Measurements from ENCODE around the gene STIM1. TPM values are rescaled to one million over a fixed set of nuclear protein-coding genes. Genes with fewer than 3 reads are reported as not detected.

Gene STIM1
- total and polyA plus RNA-seq, 7 donors = 5.3 to 44.8 (median 29.3) TPM

- 94 to 96% methylated on average over 2 of the region's 2 CpGs for WGBS, 2 donors
- no peaks in the 10 kb centered on the region for H3K27me3 ChIP-seq
- peaks cover 0 to 18% (median 14%) of the 10 kb centered on the region in 4 donors for H3K4me1 ChIP-seq
- intact Hi-C loops (cut with DNase I) = no loop called here
- H3K9me3 ChIP-seq = no peaks in the 10 kb centered on the region
- no peak overlapping the region for H3K4me3 ChIP-seq
- no peaks in the 10 kb centered on the region for H3K36me3 ChIP-seq
- no peak for TF ChIP-seq CTCF (IDR thresholded peaks at IDR 0.05)
- no peak for TF ChIP-seq EP300 (IDR thresholded peaks at IDR 0.05)
- TF ChIP-seq POLR2A (IDR thresholded peaks at IDR 0.05) = no peak
- no peak for TF ChIP-seq POLR2AphosphoS5 (IDR thresholded peaks at IDR 0.05)
- no peak for DNase-seq
- H3K27ac ChIP-seq = no peak overlapping the region
Measured at GRCh38 chr11:3956038-3956437, 100.6 kb downstream of the STIM1 start.

GRCh38 chr11:3956748-3957147, 101.3 kb downstream of the STIM1 start:
- H3K4me1 ChIP-seq = peaks cover 0 to 11% (median 7%) of the 10 kb centered on the region in 4 donors
- no peaks in the 10 kb centered on the region for H3K9me3 ChIP-seq

GRCh38 chr11:3957437-3957836, 102.0 kb downstream of the STIM1 start:
- H3K27me3 ChIP-seq = no peaks in the 10 kb centered on the region
- DNase-seq = no peak
- WGBS, 2 donors = 83 to 97% methylated on average over 3 of the region's 3 CpGs
- H3K4me3 ChIP-seq = no peak overlapping the region
- intact Hi-C loops (cut with DNase I) = no loop called here
- TF ChIP-seq EP300 (IDR thresholded peaks at IDR 0.05) = no peak
- no peak for TF ChIP-seq CTCF (IDR thresholded peaks at IDR 0.05)
- TF ChIP-seq POLR2AphosphoS5 (IDR thresholded peaks at IDR 0.05) = no peak
- no peak for TF ChIP-seq POLR2A (IDR thresholded peaks at IDR 0.05)
- H3K36me3 ChIP-seq = no peaks in the 10 kb centered on the region
- peaks cover 0 to 6% (median 1%) of the 10 kb centered on the region in 4 donors for H3K4me1 ChIP-seq
- H3K27ac ChIP-seq = no peak overlapping the region
- H3K9me3 ChIP-seq = no peaks in the 10 kb centered on the region

More at GRCh38 chr11:3956748-3957147, 101.3 kb downstream of the STIM1 start:
- 95 to 96% methylated on average over 4 of the region's 4 CpGs for WGBS, 2 donors
- H3K4me3 ChIP-seq = no peak overlapping the region
- no peaks in the 10 kb centered on the region for H3K36me3 ChIP-seq
- DNase-seq = no peak
- no peak for TF ChIP-seq CTCF (IDR thresholded peaks at IDR 0.05)
- no peak overlapping the region for H3K27ac ChIP-seq
- no peaks in the 10 kb centered on the region for H3K27me3 ChIP-seq
- intact Hi-C loops (cut with DNase I) = no loop called here

- no peaks in the 10 kb centered on the region for H3K27me3 ChIP-seq
- H3K9me3 ChIP-seq = no peaks in the 10 kb centered on the region
- peaks cover 0 to 6% (median 0%) of the 10 kb centered on the region in 4 donors for H3K4me1 ChIP-seq
- H3K4me3 ChIP-seq = no peak overlapping the region
- WGBS, 2 donors = 72 to 96% methylated on average over 2 of the region's 2 CpGs
- no peak for TF ChIP-seq POLR2A (IDR thresholded peaks at IDR 0.05)
- no peak for TF ChIP-seq EP300 (IDR thresholded peaks at IDR 0.05)
- TF ChIP-seq POLR2AphosphoS5 (IDR thresholded peaks at IDR 0.05) = no peak
- no peak for TF ChIP-seq CTCF (IDR thresholded peaks at IDR 0.05)
- no peak for DNase-seq
- H3K27ac ChIP-seq = no peak overlapping the region
- H3K36me3 ChIP-seq = no peaks in the 10 kb centered on the region
- intact Hi-C loops (cut with DNase I) = no loop called here
Measured at GRCh38 chr11:3958281-3958680, 102.8 kb downstream of the STIM1 start.

Data from sigmoid colon (tissue), 7 donors.